Measurements from ENCODE around the gene HS3ST4.

- TF ChIP-seq, protein P1, sequence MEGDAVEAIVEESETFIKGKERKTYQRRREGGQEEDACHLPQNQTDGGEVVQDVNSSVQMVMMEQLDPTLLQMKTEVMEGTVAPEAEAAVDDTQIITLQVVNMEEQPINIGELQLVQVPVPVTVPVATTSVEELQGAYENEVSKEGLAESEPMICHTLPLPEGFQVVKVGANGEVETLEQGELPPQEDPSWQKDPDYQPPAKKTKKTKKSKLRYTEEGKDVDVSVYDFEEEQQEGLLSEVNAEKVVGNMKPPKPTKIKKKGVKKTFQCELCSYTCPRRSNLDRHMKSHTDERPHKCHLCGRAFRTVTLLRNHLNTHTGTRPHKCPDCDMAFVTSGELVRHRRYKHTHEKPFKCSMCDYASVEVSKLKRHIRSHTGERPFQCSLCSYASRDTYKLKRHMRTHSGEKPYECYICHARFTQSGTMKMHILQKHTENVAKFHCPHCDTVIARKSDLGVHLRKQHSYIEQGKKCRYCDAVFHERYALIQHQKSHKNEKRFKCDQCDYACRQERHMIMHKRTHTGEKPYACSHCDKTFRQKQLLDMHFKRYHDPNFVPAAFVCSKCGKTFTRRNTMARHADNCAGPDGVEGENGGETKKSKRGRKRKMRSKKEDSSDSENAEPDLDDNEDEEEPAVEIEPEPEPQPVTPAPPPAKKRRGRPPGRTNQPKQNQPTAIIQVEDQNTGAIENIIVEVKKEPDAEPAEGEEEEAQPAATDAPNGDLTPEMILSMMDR (optimal IDR thresholded peaks at IDR 0.05 in 1 of 3, IDR thresholded peaks at IDR 0.05 in 1 of 3, conservative IDR thresholded peaks at IDR 0.05 in 1 of 3; ENCODE audit: extremely low read depth in 1 of 3, insufficient read depth in 2 of 3, low read length in 3 of 3), result no peak
- no peak for TF ChIP-seq EZH2 (IDR thresholded peaks at IDR 0.05; ENCODE audit: low read length)
Observed at GRCh38 chr16:25841761-25842160, 150.0 kb downstream of the HS3ST4 start.
